GM21390 (cell line): ENCODE measurements around the gene DEDD.

ENCODE experiments used
- ATAC-seq: cut with Tn5 transposase; IDR thresholded peaks from one replicate; pipeline ENCODE4 v1.9.1; 2021; ENCODE audit not compliant: unreplicated experiment

Gene DEDD

DNA sequence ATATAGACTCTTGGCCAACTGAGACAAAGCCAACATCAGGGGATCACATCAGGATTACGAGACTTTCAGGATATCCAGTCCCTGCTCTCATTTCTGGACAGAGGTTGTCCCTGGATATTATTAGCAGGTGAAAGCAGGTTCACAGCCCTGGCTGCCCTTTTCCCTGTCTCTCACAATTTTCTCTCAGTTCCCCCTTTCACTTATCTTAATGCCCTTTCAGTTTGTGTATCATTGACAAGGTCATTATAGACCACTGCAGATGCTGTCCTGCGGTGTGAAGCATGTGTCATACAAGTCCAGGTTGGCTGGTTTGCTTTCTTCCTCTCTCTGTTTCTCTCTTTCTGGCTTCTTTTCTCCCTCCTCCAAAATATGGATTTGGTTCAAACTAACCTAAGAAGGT, 36.5 kb downstream of the DEDD start:
- no peak for ATAC-seq

DNA sequence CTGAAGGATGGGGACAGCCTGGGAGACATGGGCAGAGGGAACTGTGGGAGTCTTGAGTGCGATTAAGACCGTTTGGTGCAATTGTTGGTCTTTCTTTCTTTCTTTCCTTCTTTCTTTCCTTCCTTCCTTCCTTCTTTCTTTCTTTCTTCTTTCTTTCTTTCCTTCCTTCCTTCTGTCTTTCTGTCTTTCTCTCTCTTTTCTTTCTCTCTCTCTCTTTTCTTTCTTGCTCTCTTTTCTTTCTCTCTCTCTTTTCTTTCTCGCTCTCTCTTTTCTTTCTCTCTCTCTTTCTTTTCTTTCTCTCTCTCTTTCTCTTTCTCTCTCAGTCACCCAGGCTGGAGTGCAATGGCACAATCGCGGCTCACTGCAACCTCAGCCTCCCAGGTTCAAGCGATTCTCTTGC, 37.2 kb downstream of the DEDD start:
- ATAC-seq, result no peak

DNA sequence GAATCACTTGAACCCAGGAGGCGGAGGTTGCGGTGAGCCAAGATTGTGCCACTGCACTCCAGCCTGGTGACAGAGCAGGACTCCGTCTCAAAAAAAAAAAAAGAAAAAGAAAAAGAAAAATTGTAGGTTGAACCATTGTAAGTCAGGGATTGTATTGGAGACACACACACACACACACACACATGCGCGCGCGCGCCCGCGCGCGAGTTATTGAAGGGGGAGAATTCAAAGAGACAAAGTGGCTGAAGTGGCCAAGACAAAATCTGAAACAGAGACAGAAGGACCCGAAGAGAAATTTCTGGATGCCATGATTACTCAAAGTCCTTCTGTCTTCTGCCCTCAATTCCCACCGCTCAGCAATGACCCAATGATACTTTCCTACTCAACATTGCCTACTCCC, 38.0 kb downstream of the DEDD start:
- no peak for ATAC-seq

DNA sequence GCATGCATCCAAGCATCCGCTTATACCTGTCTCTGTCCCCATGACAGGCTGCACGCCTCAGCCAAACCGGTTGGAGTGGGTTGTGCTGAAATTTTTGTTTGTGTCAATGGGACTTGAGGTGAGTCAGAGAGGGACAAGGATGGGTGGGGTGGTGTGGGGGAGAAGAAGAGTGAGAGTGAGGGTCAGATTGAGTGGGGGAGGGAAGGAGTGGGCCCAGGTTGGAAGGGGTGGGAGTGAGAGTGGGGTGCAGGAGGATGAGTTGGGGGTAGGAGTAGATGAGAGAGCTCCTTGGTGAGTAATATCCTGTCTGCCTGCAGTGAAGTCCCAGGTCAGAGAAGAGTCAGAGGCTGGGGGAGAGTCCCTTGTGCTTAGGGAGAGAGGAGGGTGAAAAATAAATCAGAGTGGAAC, 39.8 kb downstream of the DEDD start:
- no peak for ATAC-seq

DNA sequence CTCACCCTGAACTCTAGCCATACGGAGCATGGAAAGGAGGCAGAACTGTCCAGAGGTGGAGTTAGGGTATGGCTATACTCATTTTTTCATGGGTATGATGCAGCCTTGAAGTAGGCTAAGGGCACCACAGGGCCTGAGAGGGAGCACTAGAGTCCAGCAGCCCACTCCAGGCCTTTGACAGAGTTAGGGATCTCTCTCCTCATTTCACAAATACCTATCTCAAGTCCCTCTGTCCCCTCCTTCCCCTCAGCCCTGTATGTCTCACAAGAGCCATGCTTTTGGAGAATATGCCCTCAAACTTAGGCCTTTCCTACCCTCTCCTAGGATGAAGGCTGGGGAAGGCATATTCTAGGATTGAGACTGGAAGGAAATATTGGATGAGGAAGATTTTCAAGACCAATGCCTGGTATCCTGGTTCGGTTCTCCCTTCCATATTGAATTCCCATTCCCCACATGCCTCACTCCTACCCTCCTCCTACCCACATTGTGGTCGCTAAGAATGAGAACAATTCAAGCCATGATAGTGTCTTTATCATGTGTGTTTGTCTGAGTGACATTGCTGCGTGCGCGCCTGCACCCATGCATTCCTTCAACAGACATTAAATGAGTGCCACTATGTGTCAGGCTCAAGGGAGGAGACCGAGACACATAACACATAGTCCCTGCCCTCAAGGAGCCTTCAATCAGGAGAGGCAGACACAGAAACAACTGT, 40.5 kb downstream of the DEDD start:
- no peak for ATAC-seq

DNA sequence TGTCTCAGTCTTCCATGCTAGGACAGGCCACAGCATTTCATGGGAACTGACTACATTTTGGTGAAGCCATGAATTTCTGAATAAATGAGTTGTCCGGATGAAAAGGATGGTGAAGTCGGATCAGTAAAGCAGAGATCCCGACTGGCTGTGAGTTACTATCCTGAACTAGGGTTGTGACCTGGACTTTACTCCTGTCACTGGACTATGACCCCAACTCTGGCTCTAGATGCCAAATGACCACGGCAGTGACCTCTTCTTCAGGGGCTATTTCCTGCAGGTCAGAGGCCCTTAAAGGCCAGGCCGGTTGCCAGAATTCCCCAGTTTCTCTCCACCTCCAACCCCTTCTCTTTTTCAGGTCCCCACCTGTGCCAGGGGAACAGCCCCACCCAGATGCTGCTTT, 41.4 kb downstream of the DEDD start:
- ATAC-seq, result no peak

DNA sequence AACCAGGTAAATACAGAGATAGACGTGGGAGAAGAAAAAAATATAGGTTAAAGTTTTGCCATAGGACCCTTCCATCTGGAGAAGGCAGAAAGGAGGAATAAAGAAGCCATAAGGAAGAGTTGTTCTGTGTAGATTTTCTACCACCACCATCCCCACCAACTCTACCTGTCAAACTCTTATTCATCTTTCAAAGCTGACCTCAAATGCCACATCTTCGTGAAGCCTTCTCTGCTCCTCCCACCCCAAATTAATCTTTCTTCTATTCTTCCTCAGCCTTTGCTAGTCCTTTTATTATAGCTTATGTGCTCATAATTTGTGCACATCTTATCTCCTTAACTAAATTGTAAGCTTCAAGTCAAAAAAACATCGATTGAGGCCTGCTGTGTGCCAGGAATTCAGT, 41.9 kb downstream of the DEDD start:
- ATAC-seq, result no peak

DNA sequence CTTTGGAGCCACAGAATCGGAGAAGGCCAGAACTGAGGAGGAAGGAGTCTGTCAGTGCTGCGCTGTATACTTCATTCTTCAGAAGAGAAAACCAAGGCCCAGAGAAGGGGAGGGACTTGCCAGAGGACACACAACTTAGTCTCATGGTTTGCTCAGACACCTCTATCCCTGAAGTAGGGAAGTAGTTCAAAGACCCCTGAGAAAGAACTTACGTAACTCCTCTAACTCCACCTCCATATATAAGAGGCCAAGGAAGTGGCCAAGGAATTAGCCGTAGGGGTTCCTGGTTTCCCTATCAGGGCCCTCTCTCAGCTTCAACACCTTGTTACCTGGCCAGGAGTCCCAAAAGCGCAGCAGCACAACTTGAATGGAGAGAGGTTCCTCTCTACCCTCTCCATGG, 42.5 kb downstream of the DEDD start:
- ATAC-seq, result no peak

DNA sequence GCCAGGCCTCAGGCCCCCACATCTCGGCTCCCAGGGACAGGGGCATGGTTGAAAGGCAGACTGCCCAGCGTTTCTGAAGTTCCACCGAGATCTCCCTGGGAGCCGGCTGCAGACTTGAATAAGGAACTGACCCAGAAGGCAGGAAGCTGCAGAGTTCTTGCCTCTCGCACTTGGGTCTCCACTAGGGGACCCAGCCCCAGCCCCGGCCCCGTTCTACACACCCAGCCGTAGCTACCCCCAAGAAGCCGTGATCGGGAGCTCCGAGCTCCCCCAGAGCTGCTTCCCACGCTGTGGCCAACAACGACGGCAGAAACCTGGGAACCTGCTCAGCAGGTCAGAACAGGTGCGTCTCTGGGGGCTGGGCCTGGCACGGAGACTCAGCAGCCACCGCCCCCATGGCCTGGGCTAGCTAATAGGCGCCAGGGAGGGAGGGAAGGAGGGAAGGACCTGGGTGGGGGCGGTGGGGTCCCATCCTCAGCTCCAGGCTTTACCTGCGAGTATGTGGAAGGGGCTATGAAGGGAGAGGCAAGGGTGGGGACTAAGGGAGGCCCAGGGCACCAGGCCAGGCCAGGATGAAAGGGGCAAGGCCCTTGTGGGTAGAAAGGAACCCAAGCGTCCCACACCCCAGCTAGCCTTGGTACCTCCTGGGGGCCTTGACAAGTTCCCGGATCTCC, 43.1 kb downstream of the DEDD start, which contains the start of gene NECTIN4:
Gene NECTIN4, minus strand, starts transcription at position 308 of the 674 bp plus-strand sequence. Its CDS starts 262 bp downstream, at position 46.
- no peak for ATAC-seq

DNA sequence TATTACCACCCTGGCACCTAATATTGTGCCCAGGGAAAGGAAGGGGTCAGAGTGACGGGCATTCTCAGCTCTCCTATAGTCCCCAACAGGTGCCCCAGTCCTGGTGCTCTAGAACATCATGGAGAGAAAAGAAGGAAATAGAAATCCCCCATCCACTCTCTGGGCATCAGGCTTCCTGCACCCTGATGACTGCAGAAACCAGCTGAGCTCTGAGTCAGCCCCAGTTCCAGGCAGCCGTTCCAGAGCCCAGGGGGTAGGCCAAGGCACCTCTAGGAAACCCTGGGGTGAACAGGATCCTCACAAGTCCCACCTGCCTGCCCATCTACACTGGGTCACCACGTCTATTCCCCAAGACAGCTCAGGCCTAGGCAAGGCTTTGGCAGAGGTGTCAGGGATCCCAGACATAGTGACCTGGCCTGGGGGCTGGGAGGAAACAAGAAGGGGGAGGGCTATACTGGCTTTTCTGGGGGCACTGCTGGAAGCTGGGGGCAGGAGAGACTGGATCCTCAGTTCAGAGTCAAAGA, 43.8 kb downstream of the DEDD start:
- no peak for ATAC-seq

DNA sequence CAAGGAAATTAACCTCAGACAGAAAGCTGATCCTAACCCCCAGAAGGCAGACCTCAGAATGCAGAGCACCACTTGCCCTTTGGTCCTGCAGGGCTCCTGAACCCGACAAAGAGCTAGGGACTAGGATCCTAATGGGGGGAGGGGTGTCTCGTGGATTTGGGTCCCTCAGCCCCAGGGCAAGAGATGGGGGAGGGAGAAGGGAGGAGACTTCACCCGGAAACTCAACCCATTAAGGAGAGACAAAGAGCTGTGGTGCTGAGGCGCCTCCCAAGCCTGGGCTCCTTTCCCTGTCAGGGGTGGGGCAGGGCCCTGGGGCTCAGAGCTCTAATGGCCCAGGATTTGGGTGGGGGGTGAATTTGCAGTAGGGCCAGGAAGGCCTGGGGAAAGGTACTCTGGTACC, 46.0 kb downstream of the DEDD start:
- no peak for ATAC-seq

DNA sequence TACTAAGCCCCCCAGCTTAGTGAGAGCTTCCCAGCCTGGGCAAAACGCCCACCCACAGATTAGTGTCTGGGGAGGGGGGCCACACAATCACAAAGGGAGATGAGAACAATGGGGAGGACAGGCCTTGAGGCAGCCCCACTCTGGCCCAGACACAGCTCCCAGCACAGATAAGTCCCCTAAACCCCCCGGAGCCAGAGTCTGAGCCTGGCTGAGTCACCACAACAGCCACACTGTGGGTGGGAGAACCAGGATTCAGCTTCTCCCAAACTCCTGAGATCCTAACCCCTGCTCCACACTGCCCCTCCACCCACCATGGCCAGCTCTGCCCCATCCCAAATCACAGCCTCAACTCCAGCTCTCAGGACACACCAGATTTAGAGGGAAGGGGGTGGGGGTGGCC, 47.3 kb downstream of the DEDD start:
- no peak for ATAC-seq

DNA sequence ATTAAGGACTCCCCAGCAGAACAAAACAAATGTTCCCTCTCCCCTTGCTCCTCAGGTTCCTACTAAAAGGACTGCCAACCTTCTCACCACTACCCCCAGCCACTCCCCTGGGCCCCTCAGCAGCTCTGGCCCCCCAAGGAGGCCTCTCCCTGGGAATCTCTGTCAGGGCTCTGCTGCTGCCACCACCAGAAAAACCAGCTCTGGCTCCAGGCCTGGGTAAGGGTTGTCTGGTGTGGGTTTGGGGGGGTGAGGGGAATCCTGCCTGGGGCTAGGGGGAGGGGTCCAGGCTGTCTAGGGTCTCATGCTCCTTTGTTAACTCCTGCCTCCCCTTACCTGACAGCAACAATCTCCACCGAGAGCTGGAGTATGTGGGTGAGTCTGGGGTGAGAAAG, 47.9 kb downstream of the DEDD start:
- no peak for ATAC-seq

DNA sequence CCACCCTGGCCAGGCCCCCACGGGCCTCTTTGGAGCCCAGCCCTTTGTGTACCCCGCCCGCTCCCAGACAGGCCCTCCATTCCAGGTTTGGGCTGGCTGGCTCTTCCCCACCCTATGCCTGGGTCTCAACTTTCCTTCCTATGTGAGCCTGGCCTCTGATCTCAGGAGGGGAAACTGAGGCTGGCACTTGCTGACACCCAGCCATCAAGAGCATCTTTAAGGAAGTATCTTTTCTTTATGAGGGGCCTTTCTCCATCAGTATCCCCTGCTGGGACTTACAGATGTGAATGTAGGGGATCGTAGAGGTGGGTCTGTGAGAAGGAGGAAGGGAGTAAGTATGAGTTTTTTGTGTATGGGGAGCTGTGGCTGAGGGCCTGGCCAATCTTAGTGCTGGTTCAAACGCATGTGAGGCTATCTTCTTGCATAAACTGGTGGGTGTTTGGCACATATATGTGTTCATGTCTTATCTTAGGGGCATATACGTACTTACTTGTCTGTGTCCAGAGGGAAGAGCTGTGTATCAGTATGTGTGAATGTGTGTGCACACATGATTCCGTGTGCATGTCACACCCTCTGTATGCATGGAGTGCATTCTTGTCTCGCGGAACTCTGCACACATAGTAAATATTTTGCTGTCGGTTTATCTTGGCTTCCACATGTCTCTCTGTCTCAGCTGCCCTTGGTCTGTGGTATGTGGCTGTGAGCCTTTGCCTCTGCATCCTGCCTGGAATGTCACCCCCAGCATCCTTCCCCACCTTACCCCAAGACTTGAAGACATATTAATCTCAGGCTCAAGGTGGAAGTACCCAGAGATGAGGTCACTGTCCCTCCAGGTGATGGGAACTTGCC, 48.5 kb downstream of the DEDD start:
- no peak for ATAC-seq

DNA sequence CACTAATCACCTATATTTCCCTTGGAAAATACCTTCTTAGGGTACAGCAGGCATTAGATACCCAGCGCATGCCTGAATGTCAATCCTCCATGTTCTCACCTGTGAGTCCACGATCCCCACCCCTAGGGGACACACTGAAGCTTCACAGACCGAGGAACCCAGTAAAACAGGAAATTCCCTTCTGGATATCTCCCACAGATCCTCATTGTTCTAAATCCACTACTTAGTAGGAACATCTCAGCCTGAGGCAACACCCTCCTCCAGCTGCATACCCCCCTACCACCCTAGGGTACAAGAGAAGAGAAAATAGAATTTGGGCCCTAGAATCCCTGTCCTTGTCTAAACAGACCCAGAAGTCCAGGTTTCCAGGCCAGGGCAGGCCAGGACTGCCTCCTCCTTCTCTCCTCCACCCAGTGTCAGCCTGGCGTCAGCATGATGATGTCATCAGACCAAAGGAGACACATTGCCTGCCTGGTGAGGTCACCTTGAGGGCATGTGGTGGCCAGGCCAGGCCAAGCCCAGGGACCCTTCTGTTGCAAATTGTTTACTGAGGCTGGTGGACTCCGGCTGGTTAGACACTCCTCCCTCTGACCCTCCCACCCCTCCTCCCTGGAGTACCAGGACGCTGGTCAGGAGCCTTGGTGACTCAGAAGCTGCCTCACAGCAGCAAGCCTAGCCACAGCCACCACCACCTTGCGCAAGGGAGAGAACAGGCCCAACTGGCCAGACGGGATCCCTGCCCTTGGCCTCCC, 49.3 kb downstream of the DEDD start:
- ATAC-seq, result no peak

DNA sequence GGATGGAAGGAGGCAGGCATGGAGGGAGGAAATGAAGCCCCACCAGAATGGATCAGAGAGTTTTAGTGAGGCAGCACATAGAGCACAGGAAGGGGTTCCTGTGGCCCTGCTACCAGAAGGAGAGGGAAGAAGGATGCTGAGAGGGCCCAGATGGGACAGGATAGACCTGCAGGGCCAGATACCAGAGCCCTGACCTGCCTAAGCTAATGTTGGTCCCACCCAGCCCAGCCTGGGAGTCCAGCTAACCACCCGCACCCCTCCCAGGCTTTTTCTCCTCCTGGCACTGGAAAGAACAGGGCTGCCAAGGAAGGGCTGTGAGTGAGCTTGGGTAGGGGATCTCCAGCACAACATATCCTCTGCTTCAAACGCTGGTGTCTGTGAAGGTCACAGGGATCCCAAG, 50.0 kb downstream of the DEDD start:
- ATAC-seq, result no peak

DNA sequence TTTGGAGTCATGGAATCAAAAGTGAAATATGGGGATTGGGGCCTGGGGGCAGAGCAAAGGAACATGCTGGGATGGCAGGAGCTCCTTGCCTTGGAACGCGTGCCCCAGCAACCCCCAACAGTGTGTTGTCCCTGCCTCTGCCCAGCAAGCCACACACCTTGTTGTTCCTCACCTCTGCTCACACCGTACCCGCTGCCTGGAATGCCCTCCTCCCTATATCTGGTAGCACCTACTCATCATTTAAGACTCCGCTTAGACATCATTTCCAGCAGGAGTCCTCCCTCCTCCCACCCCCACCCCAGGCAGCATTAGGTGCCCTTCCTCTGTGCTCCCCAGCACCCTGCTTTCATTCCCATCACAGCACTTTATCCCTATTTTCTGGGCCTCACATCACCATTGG, 50.9 kb downstream of the DEDD start:
- no peak for ATAC-seq

DNA sequence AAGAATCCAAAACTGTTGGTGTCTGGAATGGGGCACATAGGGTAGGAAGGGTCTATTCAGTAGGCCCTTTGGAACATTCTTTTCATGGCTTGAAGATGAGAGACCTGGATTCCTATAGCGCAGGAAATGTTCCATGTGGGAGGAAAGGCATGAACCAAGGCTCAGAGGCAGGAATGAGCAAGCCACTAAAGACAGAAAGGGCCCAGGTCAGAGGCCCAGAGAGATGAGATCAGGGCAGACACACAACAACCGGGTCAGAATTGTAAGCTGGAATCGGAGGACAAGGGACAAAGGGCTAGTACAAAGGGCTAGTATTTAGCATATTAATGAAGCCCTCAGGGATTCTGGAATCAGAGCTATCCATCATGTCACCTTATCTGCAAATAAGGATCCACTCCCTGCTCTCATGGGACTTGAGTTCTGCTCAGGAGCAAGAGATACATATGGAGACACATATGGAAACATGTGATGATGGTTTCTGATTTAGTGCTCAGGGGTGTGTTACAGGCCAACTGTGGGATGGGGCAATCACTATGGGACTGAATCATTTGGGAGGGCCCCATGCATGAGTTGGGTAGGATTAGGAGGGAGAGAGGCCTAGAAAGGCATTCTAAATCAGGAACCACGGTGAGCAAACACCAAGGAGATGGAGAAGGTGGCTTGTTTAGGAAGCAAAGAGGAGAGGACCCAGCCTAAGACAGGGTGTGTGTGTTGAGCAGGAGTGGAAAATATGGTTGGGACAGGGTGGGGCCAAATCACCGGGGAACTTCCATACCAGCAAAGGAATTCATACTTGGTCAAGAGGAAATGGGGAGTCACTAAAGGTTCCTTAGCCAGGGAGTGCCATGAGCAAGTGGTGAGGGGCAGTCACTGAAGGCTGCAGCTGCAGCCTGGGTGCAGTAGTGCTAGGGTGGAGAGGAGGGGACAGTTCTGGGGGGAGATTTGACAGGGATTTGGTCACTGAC, 51.7 kb downstream of the DEDD start:
- no peak for ATAC-seq

DNA sequence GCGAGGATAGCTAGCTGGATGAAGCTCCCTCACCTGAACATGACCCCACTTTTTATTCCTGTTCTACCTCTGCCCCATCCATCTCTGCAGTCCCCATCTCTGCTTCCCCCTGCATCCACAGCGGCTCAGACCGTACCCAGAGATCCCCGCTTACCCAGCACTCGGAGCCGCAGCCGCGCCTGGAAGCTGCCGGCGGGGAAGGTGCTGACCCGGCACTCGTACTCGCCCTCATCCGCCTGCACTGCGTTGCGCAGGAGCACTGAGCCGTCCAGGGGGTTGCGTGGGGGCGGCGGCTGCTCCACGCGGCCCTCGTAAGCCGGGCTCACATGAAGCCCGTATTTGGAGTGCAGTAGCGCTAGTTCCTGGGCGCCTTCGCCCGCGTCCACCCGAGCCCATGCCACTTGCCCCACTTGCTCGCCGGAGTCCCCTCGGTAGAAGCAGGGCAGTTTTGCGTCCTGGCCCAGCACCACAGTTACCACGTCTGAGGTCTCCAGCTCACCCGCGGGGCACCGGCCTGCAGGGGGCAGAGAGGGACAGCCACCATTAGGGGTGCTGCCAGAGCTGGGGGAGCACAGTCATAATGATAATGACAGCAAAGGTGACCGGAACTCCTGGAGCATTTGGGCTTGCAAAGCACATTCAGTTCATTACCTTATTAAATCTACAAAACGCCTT, 52.9 kb downstream of the DEDD start:
- no peak for ATAC-seq
